Aorta (tissue), 5 donors: Measurements from ENCODE around the gene TMUB1. TPM values are rescaled to one million over a fixed set of nuclear protein-coding genes. Genes with fewer than 3 reads are reported as not detected.

Experiments used
- ATAC-seq: fragments of 200-7000 bp; cut with Tn5 transposase; one replicate; pipeline ENCODE4 v1.9.1; 2022; ENCODE audit warnings: moderate library complexity; ENCODE audit not compliant: low FRiP score
- DNase-seq, 2 donors: peaks; one replicate each; pipeline ENCODE4 v3.0.0-alpha.2; 2020
- H3K27ac ChIP-seq, 2 donors: one replicate each; pipeline ENCODE4 v1.5.1; 2013; ENCODE audit warnings: low read length in 2 of 2, mild to moderate bottlenecking in 2 of 2, moderate library complexity in 2 of 2, control low read depth in 1 of 2, inconsistent platforms in 1 of 2, low read depth in 1 of 2
- H3K27me3 ChIP-seq, 2 donors: one replicate each; pipeline ENCODE4 v1.6.1; 2013; ENCODE audit warnings: control low read depth in 1 of 2, low read length in 1 of 2, mild to moderate bottlenecking in 1 of 2, moderate library complexity in 1 of 2; ENCODE audit not compliant: insufficient read depth in 2 of 2, control insufficient read depth in 1 of 2
- H3K36me3 ChIP-seq, 2 donors: one replicate each; pipeline ENCODE4 v1.6.1; 2013; ENCODE audit warnings: control low read depth in 1 of 2, low read length in 1 of 2, mild to moderate bottlenecking in 1 of 2; ENCODE audit not compliant: insufficient read depth in 2 of 2, control insufficient read depth in 1 of 2
- H3K4me1 ChIP-seq, 2 donors: one replicate each; pipeline ENCODE4 v1.6.1; 2013; ENCODE audit warnings: low read length in 2 of 2, control low read depth in 1 of 2, mild to moderate bottlenecking in 1 of 2, moderate library complexity in 1 of 2; ENCODE audit not compliant: insufficient read depth in 2 of 2, control insufficient read depth in 1 of 2
- H3K4me3 ChIP-seq, 2 donors: one replicate each; pipeline ENCODE4 v1.5.1; 2013; ENCODE audit warnings: low read length in 2 of 2, control low read depth in 1 of 2, mild to moderate bottlenecking in 1 of 2
- H3K9me3 ChIP-seq: one replicate; pipeline ENCODE4 v1.6.1; 2013; ENCODE audit warnings: mild to moderate bottlenecking, low read length; ENCODE audit not compliant: control insufficient read depth
- WGBS, 2 donors: extraction: QIAGEN DNeasy Blood & Tissue Kit; methylation state at CpG; one replicate each; pipeline ENCODE4 v1.1.7; 2013; 5-methylcytosine and 5-hydroxymethylcytosine counted together
- intact Hi-C, 2 donors: fragments of 100-400 bp; cut with DNase I; formaldehyde crosslinking; loops; one replicate each; pipeline versions ENCODE4 v1.14.2 to v1.15.0; 2022
- polyA plus RNA-seq, 2 donors: library from polyadenylated mRNA; stranded (reverse); fragments of 200-250 nt; gene quantifications; one replicate each; pipeline ENCODE4 v1.2.3, GENCODE V29; 2013
- total RNA-seq, 2 donors: library from RNA; stranded (reverse); fragmentation: NEBNext Ultra II Directional; extraction: Animal tissue kit (Norgen Biotek cat#: 25700); gene quantifications; one replicate each; pipeline ENCODE4 v1.2.1, GENCODE V29; 2021
- donor health status: healthy with polysubstance abuse.
- donor health status: Bipolar disorder and iron deficiency.
- donor health status: DM: no; HTN: no; CAD: no.
- donor health status: DM: no; HTN: no; CAD: no.
- donor health status: DM: yes; HTN: yes; CAD: no.

Gene TMUB1
- total and polyA plus RNA-seq, 4 donors, result 19.0 to 72.4 (median 33.3) TPM

- DNase-seq (no peak), ATAC-seq (no peak)
- no peak overlapping the region for H3K27ac ChIP-seq
- H3K9me3 ChIP-seq, result no peaks in the 10 kb centered on the region
- H3K27me3 ChIP-seq, result no peaks in the 10 kb centered on the region
- H3K4me1 ChIP-seq, result peaks cover 0 to 3% of the 10 kb centered on the region in 2 donors
- intact Hi-C loops, result loop anchor here in 1 of 2 donors (2.0 to 5.0 kb wide), 2 partner anchors 55 to 164 kb away; partner anchors contain the start of genes ABCB8 and SMARCD3
- H3K4me3 ChIP-seq, result peak overlapping the region in 1 of 2 donors; percentile 79
- H3K36me3 ChIP-seq, result no peaks in the 10 kb centered on the region
- 27 to 30% methylated on average over 3 of the region's 3 CpGs for WGBS, 2 donors
Observed at GRCh38 chr7:151083824-151084160, 499 bp upstream of the TMUB1 start.

DNA sequence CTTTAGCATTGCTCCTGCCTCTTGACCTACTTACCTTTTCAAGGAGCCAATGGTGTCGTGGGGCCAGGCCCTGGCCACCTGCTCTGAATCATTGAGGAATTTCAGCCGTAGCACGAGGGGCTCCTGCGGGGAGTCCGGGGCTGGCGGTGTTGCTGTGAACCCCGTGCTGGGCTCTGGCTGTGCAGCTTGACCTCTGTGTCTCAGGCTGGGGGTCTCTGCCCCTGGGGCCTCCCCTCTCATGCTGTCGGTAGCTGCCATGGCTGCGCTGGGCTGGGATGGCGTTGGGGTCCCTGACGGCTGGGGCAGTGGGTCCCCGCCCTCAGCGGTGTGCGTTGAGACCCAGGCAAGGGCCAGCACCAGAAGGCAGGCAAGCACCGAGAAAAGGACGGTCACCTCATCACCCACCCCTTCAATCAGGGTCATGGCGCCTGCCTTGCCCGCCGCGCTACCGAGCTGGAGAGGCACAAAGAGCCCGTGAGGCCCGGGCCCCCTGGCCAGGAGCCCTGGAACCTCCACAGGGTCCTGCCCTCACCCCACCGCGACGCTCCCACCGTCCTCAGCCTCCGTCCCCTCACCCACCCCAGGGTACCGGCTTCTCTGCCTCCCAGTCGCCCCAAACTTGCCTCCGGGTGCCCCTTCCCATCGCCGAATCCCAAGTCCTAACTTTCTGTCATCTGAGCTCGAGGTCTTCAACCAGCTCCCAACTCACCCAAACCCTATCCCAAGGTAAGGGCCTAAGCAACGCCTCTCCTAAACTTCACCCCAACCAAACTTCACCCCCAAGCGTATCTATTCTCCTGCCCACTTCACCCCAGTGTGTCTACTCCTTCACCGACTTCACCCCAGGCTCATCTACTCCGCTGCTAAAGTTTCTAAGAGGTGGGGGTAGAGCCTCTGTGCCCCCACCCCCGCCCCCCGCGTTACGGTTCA lies 887 bp downstream of the TMUB1 start:
- WGBS, 2 donors, result 44 to 47% methylated on average over 40 to 42 of the region's 42 CpGs
- no peaks in the 10 kb centered on the region for H3K9me3 ChIP-seq
- intact Hi-C loops, result loop anchor here in 1 of 2 donors (2.0 to 5.0 kb wide), 2 partner anchors 54 to 165 kb away; partner anchors contain the start of genes ABCB8 and SMARCD3
- peak overlapping the region; percentile 79 to 86 for H3K4me3 ChIP-seq
- DNase-seq (peak in 1 of 2 donors; percentile 72), ATAC-seq (no peak)
- H3K27ac ChIP-seq, result peak overlapping the region; percentile 62 to 81
- no peaks in the 10 kb centered on the region for H3K36me3 ChIP-seq
- H3K4me1 ChIP-seq, result peaks cover 0 to 3% of the 10 kb centered on the region in 2 donors
- H3K27me3 ChIP-seq, result no peaks in the 10 kb centered on the region

- Histone ChIP-seq H3K4me3 (peak overlapping the region; percentile 23 to 36), H3K36me3 (no peaks in the 10 kb centered on the region), H3K9me3 (no peaks in the 10 kb centered on the region), H3K27ac (peak overlapping the region; percentile 20 to 81), H3K27me3 (no peaks in the 10 kb centered on the region), H3K4me1 (peaks cover 0 to 3% of the 10 kb centered on the region in 2 donors)
- ATAC-seq (peak; percentile 10), DNase-seq (peak in 1 of 2 donors; percentile 85)
- intact Hi-C loops, result loop anchor here in 1 of 2 donors (2.0 to 5.0 kb wide), 2 partner anchors 53 to 166 kb away; partner anchors contain the start of genes ABCB8 and SMARCD3
- 10 to 12% methylated on average over 60 to 64 of the region's 64 CpGs for WGBS, 2 donors
Observed at GRCh38 chr7:151081170-151082101, 1.9 kb downstream of the TMUB1 start.

DNA sequence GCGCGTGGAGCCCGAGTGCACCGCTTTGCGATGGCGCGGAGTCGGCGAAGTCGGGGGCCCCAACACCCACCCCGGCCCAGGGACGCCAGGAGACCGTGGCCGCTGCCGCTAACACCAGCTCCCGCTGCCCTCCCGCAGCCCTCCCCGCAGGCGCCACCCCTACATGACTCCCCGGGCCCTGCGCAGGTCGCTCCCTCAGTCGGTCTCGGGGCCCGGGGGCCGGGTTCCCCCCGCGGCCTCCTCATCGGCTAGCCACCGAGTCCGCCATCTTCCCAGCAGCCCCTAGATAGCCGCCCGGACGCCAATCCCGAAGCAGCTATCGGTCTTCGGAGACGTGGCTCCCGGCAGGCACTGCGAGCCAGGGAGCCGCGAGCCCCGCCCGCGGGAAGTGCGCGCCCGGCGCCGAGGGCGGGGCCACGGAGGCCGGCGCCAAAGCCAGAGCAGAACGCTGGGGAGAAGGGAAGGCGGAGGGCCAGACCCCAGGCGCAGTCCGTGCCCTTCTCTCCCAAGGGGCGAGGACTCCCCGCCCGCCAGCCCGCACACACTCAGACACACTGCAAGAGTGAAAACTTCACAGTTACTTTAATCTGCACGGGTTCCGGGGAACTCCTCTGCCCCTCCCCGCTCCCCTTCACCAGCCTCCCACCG lies 2.6 kb downstream of the TMUB1 start, which contains the start of gene FASTK:
Gene FASTK, minus strand, starts transcription at position 288 of the 648 bp plus-strand sequence. Its CDS starts 43 bp downstream, at position 245.
- Histone ChIP-seq H3K27me3 (no peaks in the 10 kb centered on the region), H3K36me3 (no peaks in the 10 kb centered on the region), H3K9me3 (no peaks in the 10 kb centered on the region), H3K27ac (peak within 1 kb of the TSS; percentile 20 to 81), H3K4me3 (peak within 1 kb of the TSS; percentile 23 to 71), H3K4me1 (peaks cover 0 to 3% of the 10 kb centered on the region in 2 donors)
- DNase-seq (peak; percentile 95), ATAC-seq (peak; percentile 90)
- WGBS, 2 donors, result 0 to 1% methylated on average over 45 to 66 of the region's 66 CpGs
- intact Hi-C loops, result loop anchor here in 1 of 2 donors (1.0 to 5.0 kb wide), 2 partner anchors 19 to 167 kb away; partner anchors contain the start of gene SMARCD3

DNA sequence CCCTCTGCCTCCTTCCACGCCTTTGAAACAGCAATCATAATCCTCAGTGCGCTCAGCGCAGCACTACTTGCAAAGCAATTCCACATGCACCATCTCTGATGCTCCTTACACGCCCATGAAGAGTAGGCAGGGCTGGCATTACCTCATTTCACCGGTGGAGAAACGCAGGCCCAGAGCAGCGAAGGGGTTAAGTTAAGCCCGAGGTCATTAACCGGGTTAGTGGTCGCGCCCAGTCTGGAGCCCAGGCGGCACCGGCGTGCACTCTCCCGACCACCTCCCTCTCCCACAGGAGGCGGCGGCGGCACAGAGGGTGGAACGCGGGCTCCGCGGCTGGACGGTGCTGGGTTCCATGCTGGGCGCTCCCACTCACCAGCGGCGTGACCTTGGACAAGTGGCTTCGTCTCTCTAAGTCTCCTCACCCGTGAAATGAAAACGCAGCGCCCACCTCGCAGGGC lies 3.2 kb downstream of the TMUB1 start:
- WGBS, 2 donors, result 0 to 1% methylated on average over 31 of the region's 31 CpGs
- DNase-seq (peak in 1 of 2 donors; percentile 78), ATAC-seq (peak; percentile 1)
- Histone ChIP-seq H3K27me3 (no peaks in the 10 kb centered on the region), H3K27ac (peak overlapping the region in 1 of 2 donors; percentile 6), H3K4me3 (peak overlapping the region; percentile 19 to 71), H3K4me1 (peaks cover 0 to 3% of the 10 kb centered on the region in 2 donors), H3K36me3 (no peaks in the 10 kb centered on the region), H3K9me3 (no peaks in the 10 kb centered on the region)
- intact Hi-C loops, result loop anchor here in 1 of 2 donors (1.0 to 5.0 kb wide), 2 partner anchors 19 to 167 kb away; partner anchors contain the start of gene SMARCD3

DNA sequence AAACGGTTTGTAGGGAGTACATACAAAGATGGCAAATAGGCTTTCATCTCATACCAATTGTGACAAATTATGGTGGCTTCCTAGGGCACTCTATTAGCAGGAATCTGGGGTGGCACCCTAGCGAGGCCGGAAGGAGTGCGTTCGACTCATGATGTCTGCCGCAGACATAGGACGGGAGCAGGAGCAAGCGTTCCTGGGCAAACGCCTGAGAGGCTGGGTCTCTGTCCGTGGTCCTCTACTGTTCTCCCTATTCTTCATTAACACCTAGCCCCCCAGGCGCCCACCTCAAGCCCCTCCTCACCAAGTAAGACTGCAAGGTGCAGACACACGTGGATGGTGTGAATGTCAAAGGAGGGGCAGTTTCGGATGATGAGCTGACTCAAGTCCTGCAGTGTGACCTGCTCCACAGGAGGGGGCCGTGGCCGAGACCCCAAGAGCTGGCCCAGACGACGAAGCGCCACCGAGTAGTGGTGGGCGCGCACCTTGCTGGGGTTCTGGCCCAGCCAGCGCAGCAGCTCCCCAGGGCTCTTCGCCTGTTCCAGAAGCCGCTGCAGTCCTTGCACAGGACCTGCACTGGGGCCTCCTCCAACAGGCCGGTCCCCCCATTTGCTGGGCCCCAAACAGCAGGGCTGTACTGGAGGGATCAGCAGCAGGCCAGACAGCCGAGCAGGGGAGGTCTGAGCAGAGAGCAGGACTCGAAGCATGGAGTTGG lies 3.9 kb downstream of the TMUB1 start:
- 71 to 72% methylated on average over 24 to 27 of the region's 27 CpGs for WGBS, 2 donors
- intact Hi-C loops, result no loop called here
- no peak overlapping the region for H3K4me3 ChIP-seq
- H3K27me3 ChIP-seq, result no peaks in the 10 kb centered on the region
- H3K9me3 ChIP-seq, result no peaks in the 10 kb centered on the region
- no peaks in the 10 kb centered on the region for H3K36me3 ChIP-seq
- ATAC-seq (no peak), DNase-seq (no peak)
- peaks cover 0 to 3% of the 10 kb centered on the region in 2 donors for H3K4me1 ChIP-seq
- H3K27ac ChIP-seq, result no peak overlapping the region

GRCh38 chr7:151078233-151079040 lies 4.9 kb downstream of the TMUB1 start:
- no peak for DNase-seq
- peaks cover 0 to 3% of the 10 kb centered on the region in 2 donors for H3K4me1 ChIP-seq
- H3K27ac ChIP-seq, result no peak overlapping the region

More at GRCh38 chr7:151078233-151079040, 4.9 kb downstream of the TMUB1 start:
- Histone ChIP-seq H3K4me3 (no peak overlapping the region), H3K27me3 (no peaks in the 10 kb centered on the region), H3K9me3 (no peaks in the 10 kb centered on the region), H3K36me3 (peaks cover 0 to 2% of the 10 kb centered on the region in 2 donors)
- no peak for ATAC-seq
- WGBS, 2 donors, result 38 to 40% methylated on average over 22 of the region's 22 CpGs
- intact Hi-C loops, result no loop called here
